Measurements from ENCODE around the gene DNAJB6.

Gene DNAJB6

GRCh38 chr7:157336383-157337315 lies at the start of gene DNAJB6:
DNAJB6 (plus strand) TSS chr7:157337004; CDS start chr7:157358573, 21,569 bp downstream.
- no peak for TF ChIP-seq EZH2phosphoT487 (conservative IDR thresholded peaks at IDR 0.05; ENCODE audit: low read length)
- no peak for TF ChIP-seq CTCF (IDR thresholded peaks at IDR 0.05; ENCODE audit: insufficient read depth, low read length, poor library complexity, severe bottlenecking)
- peak within 1 kb of the TSS; percentile 77 for H3K27ac ChIP-seq (ENCODE audit: low read depth, low read length)

GRCh38 chr7:157291404-157292080 lies 45.3 kb upstream of the DNAJB6 start:
- no peaks in the 10 kb centered on the region for H3K79me2 ChIP-seq (ENCODE audit: insufficient read depth, low read length)
- H3K9ac ChIP-seq (ENCODE audit: low read length) = no peak overlapping the region
- no peak overlapping the region for H3K4me2 ChIP-seq (ENCODE audit: low read depth, low read length, poor library complexity, severe bottlenecking)

More at GRCh38 chr7:157336383-157337315, at the start of gene DNAJB6:
- H3K9ac ChIP-seq (ENCODE audit: low read length) = peak within 1 kb of the TSS; percentile 81
- peak within 1 kb of the TSS; percentile 86 for H3K4me2 ChIP-seq (ENCODE audit: low read depth, low read length, poor library complexity, severe bottlenecking)
- H3F3A ChIP-seq (ENCODE audit: insufficient read depth) = peaks cover 14% of the 10 kb centered on the region
- peak within 1 kb of the TSS; percentile 62 for H3K4me3 ChIP-seq (ENCODE audit: insufficient read depth, low read length, poor library complexity, severe bottlenecking)
- H4K20me1 ChIP-seq (ENCODE audit: low read depth, low read length) = peaks cover 8% of the 10 kb centered on the region; the same call in 1 of the 2 replicates
- peak within 1 kb of the TSS; percentile 99 for H2AFZ ChIP-seq (ENCODE audit: low read depth, low read length, severe bottlenecking)
- H3K36me3 ChIP-seq (ENCODE audit: low read length) = no peaks in the 10 kb centered on the region
- 0 out of 2 replicates have a peak, but pooled peaks cover 3% of the 10 kb centered on the region for H3K27me3 ChIP-seq (ENCODE audit: low read length)
- peaks cover 42% of the 10 kb centered on the region for H3K79me2 ChIP-seq (ENCODE audit: insufficient read depth, low read length)
- no peaks in the 10 kb centered on the region for H3K9me2 ChIP-seq (replicated peaks; ENCODE audit: insufficient read depth, low read length)
- H3K9me3 ChIP-seq (ENCODE audit: insufficient read depth, low read length) = no peaks in the 10 kb centered on the region

GRCh38 chr7:157292258-157292657 lies 44.5 kb upstream of the DNAJB6 start:
- no peaks in the 10 kb centered on the region for H4K20me1 ChIP-seq (ENCODE audit: low read depth, low read length)
- H3K9me2 ChIP-seq (replicated peaks; ENCODE audit: insufficient read depth, low read length) = no peaks in the 10 kb centered on the region
- no peak overlapping the region for H3K4me2 ChIP-seq (ENCODE audit: low read depth, low read length, poor library complexity, severe bottlenecking)
- no peaks in the 10 kb centered on the region for H3F3A ChIP-seq (ENCODE audit: insufficient read depth)
- H3K9ac ChIP-seq (ENCODE audit: low read length) = no peak overlapping the region
- H3K36me3 ChIP-seq (ENCODE audit: low read length) = no peaks in the 10 kb centered on the region
- H2AFZ ChIP-seq (ENCODE audit: low read depth, low read length, severe bottlenecking) = no peak overlapping the region
- H3K4me3 ChIP-seq (ENCODE audit: insufficient read depth, low read length, poor library complexity, severe bottlenecking) = no peak overlapping the region
- no peaks in the 10 kb centered on the region for H3K27me3 ChIP-seq (ENCODE audit: low read length)
- H3K27ac ChIP-seq (ENCODE audit: low read depth, low read length) = no peak overlapping the region
- no peak for TF ChIP-seq EZH2phosphoT487 (conservative IDR thresholded peaks at IDR 0.05; ENCODE audit: low read length)
- no peak for TF ChIP-seq CTCF (IDR thresholded peaks at IDR 0.05; ENCODE audit: insufficient read depth, low read length, poor library complexity, severe bottlenecking)
- no peaks in the 10 kb centered on the region for H3K79me2 ChIP-seq (ENCODE audit: insufficient read depth, low read length)
- H3K9me3 ChIP-seq (ENCODE audit: insufficient read depth, low read length) = no peaks in the 10 kb centered on the region

More at GRCh38 chr7:157291404-157292080, 45.3 kb upstream of the DNAJB6 start:
- Histone ChIP-seq H3F3A (ENCODE audit: insufficient read depth) (no peaks in the 10 kb centered on the region), H3K36me3 (ENCODE audit: low read length) (no peaks in the 10 kb centered on the region), H3K9me3 (ENCODE audit: insufficient read depth, low read length) (no peaks in the 10 kb centered on the region), H2AFZ (ENCODE audit: low read depth, low read length, severe bottlenecking) (no peak overlapping the region), H3K27ac (ENCODE audit: low read depth, low read length) (no peak overlapping the region), H3K4me3 (ENCODE audit: insufficient read depth, low read length, poor library complexity, severe bottlenecking) (no peak overlapping the region), H4K20me1 (ENCODE audit: low read depth, low read length) (no peaks in the 10 kb centered on the region), H3K9me2 (replicated peaks; ENCODE audit: insufficient read depth, low read length) (no peaks in the 10 kb centered on the region), H3K27me3 (ENCODE audit: low read length) (no peaks in the 10 kb centered on the region)
- TF ChIP-seq CTCF (IDR thresholded peaks at IDR 0.05; ENCODE audit: insufficient read depth, low read length, poor library complexity, severe bottlenecking) = no peak
- no peak for TF ChIP-seq EZH2phosphoT487 (conservative IDR thresholded peaks at IDR 0.05; ENCODE audit: low read length)
